Astrocyte (in vitro differentiated cells and primary cell): Measurements from ENCODE around the gene AKAP8.

Experiments
- CTCF ChIP-seq: IDR thresholded peaks from 2 replicates; pipeline ENCODE4 v1.5.1; 2011; ENCODE audit warnings: low read depth, mild to moderate bottlenecking, inconsistent platforms, low read length, moderate library complexity; ENCODE audit not compliant: insufficient read depth
- EZH2 ChIP-seq: IDR thresholded peaks from 2 replicates; pipeline ENCODE4 v1.6.1; 2012; ENCODE audit warnings: mild to moderate bottlenecking, low read length, inconsistent platforms; ENCODE audit not compliant: insufficient read depth

GRCh38 chr19:15365264-15365663, 14.3 kb downstream of the AKAP8 start:
- TF ChIP-seq CTCF (no peak), EZH2 (no peak)
